Measurements from ENCODE around the gene AADAT. TPM values are rescaled to one million over a fixed set of nuclear protein-coding genes. Genes with fewer than 3 reads are reported as not detected.

Gene AADAT
- total RNA-seq, 1 experiment from 2014 or later: 8.4 TPM

GRCh38 chr4:170089274-170089667 lies 485 bp downstream of the AADAT start:
- H3K4me3 Mint-ChIP-seq (ENCODE audit: unreplicated experiment): peak overlapping the region; percentile 96
- BruUV-seq (replicated peaks): no TSS peak
- Histone ChIP-seq H3K9me3 (no peaks in the 10 kb centered on the region), H3K4me3 (ENCODE audit: low read depth, low read length) (peak overlapping the region; percentile 63), H3K36me3 (ENCODE audit: control insufficient read depth, insufficient read depth, low read length) (no peaks in the 10 kb centered on the region), H3K4me1 (no peaks in the 10 kb centered on the region), H3K27me3 (replicated peaks; ENCODE audit: control insufficient read depth, insufficient read depth, low read length) (no peaks in the 10 kb centered on the region)
- H3K27me3 Mint-ChIP-seq (ENCODE audit: insufficient read depth, unreplicated experiment): no peaks in the 10 kb centered on the region
- intact Hi-C loops (cut with micrococcal nuclease; ENCODE audit: unreplicated experiment): loop anchor here (1.0 to 2.0 kb wide), 3 partner anchors 38 to 476 kb away; partner anchors contain the start of gene NEK1
- H3K27ac Mint-ChIP-seq (ENCODE audit: unreplicated experiment): peak overlapping the region; percentile 82
- ChIA-PET CTCF (interaction anchor here (0.8 kb wide), 1 partner anchor 476 kb away, joined by 3 read pairs; no protein-coding TSS in a partner anchor), POLR2A (no interaction called here)
- peaks cover 6% of the 10 kb centered on the region for H3K4me1 Mint-ChIP-seq (ENCODE audit: low read depth, unreplicated experiment)
- TF ChIP-seq CTCF (IDR thresholded peaks at IDR 0.05; ENCODE audit: insufficient read depth in 1 of 2, low read depth in 1 of 2, low read length in 1 of 2, severe bottlenecking in 1 of 2, unreplicated experiment in 1 of 2): peak in 1 of 2 experiments; percentile 23
- peaks cover 5% of the 10 kb centered on the region for H3K36me3 Mint-ChIP-seq (ENCODE audit: insufficient read depth, unreplicated experiment)
- no peaks in the 10 kb centered on the region for H3K9me3 Mint-ChIP-seq (ENCODE audit: unreplicated experiment)
- DNase-seq: peak; percentile 49 to 51

GRCh38 chr4:170088716-170089115 lies 1.0 kb downstream of the AADAT start:
- Histone ChIP-seq H3K4me3 (ENCODE audit: low read depth, low read length) (peak overlapping the region; percentile 63), H3K36me3 (ENCODE audit: control insufficient read depth, insufficient read depth, low read length) (no peaks in the 10 kb centered on the region), H3K27me3 (replicated peaks; ENCODE audit: control insufficient read depth, insufficient read depth, low read length) (no peaks in the 10 kb centered on the region), H3K9me3 (no peaks in the 10 kb centered on the region), H3K4me1 (no peaks in the 10 kb centered on the region)
- Mint-ChIP-seq H3K27me3 (ENCODE audit: insufficient read depth, unreplicated experiment) (no peaks in the 10 kb centered on the region), H3K36me3 (ENCODE audit: insufficient read depth, unreplicated experiment) (peaks cover 5% of the 10 kb centered on the region), H3K4me1 (ENCODE audit: low read depth, unreplicated experiment) (peaks cover under 1% of the 10 kb centered on the region), H3K4me3 (ENCODE audit: unreplicated experiment) (peak overlapping the region; percentile 96), H3K9me3 (ENCODE audit: unreplicated experiment) (no peaks in the 10 kb centered on the region), H3K27ac (ENCODE audit: unreplicated experiment) (no peak overlapping the region)
- intact Hi-C loops (cut with micrococcal nuclease; ENCODE audit: unreplicated experiment): loop anchor here (1.0 to 2.0 kb wide), 3 partner anchors 37 to 476 kb away; partner anchors contain the start of gene NEK1
- TF ChIP-seq CTCF (IDR thresholded peaks at IDR 0.05; ENCODE audit: insufficient read depth in 1 of 2, low read depth in 1 of 2, low read length in 1 of 2, severe bottlenecking in 1 of 2, unreplicated experiment in 1 of 2): no peak
- CTCF ChIA-PET: interaction anchor here (0.8 kb wide), 1 partner anchor 476 kb away, joined by 3 read pairs; no protein-coding TSS in a partner anchor
- no peak for DNase-seq
- TSS peak; percentile 20 for BruUV-seq (replicated peaks)
- POLR2A ChIA-PET: no interaction called here

GRCh38 chr4:170087163-170087700 lies 2.5 kb downstream of the AADAT start:
- Mint-ChIP-seq H3K4me1 (ENCODE audit: low read depth, unreplicated experiment) (no peaks in the 10 kb centered on the region), H3K27ac (ENCODE audit: unreplicated experiment) (no peak overlapping the region), H3K36me3 (ENCODE audit: insufficient read depth, unreplicated experiment) (peaks cover 5% of the 10 kb centered on the region), H3K27me3 (ENCODE audit: insufficient read depth, unreplicated experiment) (no peaks in the 10 kb centered on the region), H3K9me3 (ENCODE audit: unreplicated experiment) (no peaks in the 10 kb centered on the region), H3K4me3 (ENCODE audit: unreplicated experiment) (no peak overlapping the region)
- BruUV-seq (replicated peaks): no TSS peak
- no peaks in the 10 kb centered on the region for H3K9me3 ChIP-seq
- no peak for DNase-seq
- no peak for TF ChIP-seq CTCF (IDR thresholded peaks at IDR 0.05; ENCODE audit: insufficient read depth in 1 of 2, low read depth in 1 of 2, low read length in 1 of 2, severe bottlenecking in 1 of 2, unreplicated experiment in 1 of 2)
- intact Hi-C loops (cut with micrococcal nuclease; ENCODE audit: unreplicated experiment): no loop called here
- no peaks in the 10 kb centered on the region for H3K27me3 ChIP-seq (replicated peaks; ENCODE audit: control insufficient read depth, insufficient read depth, low read length)
- ChIA-PET CTCF (interaction anchor here (0.9 kb wide), 1 partner anchor 296 kb away, joined by 3 read pairs; no protein-coding TSS in a partner anchor), POLR2A (no interaction called here)
- H3K4me3 ChIP-seq (ENCODE audit: low read depth, low read length): no peak overlapping the region
- no peaks in the 10 kb centered on the region for H3K4me1 ChIP-seq
- H3K36me3 ChIP-seq (ENCODE audit: control insufficient read depth, insufficient read depth, low read length): no peaks in the 10 kb centered on the region
